HG02623 (cell line): ENCODE data around the gene DTD1.

Source experiments
- ATAC-seq: cut with Tn5 transposase; IDR thresholded peaks from one replicate; pipeline ENCODE4 v1.9.1; 2021; ENCODE audit warnings: moderate library complexity; ENCODE audit not compliant: unreplicated experiment

Gene DTD1

DNA sequence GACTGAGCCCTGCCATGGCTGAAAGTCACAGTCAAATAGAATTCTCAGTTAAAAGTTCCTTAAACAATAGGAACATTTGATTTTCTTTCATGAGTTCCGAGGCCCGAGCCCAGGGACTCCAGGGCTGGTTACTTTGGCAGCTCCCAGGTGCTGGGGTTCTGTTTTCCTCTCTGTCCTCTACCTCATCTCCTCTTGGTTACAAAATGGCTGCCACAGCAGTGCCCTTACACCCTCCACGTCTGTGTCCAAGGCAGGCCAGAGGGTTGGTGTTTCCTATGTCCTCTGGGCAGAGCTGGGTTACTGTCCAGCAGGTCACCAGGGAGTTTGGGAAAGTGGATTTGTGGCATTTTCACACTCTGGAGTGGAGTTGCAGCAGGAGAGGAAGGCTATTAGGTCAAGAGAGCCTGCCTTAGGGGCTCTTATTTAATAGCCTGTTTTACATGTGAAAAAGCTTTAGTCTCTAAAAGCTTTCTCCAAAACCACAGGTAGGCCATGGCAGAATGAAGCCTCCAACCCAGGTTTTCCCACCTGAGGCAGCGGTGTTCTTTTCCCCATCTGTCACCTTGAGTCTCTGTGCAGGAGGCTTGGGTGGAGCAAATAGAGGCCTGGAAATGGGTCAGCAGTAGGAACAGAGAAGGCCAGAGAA lies 111.0 kb downstream of the DTD1 start:
- no peak for ATAC-seq

DNA sequence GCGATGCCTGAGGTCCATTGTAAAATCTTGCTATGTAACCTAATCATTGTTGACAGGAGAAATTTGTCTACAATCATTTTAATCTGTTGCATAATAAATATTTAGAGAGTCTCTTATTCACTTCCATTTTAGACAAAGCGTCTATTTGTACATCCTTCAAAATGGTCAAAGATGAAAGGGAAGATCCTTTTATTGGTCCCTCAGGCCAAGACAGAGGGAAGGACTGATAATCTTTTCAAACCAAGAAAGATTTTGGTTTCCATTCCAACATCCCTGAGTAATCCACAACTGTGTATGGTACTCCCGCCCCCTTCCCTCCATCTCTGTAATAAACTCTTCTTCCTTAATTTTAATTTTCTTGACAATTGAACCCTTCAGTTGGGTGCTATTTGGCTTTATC lies 114.1 kb downstream of the DTD1 start:
- ATAC-seq, result no peak

- no peak for ATAC-seq
These were observed 114.9 kb downstream of the DTD1 start for GRCh38 chr20:18702736-18703135.

- ATAC-seq, result no peak
These were observed 117.6 kb downstream of the DTD1 start for GRCh38 chr20:18705490-18705889.

DNA sequence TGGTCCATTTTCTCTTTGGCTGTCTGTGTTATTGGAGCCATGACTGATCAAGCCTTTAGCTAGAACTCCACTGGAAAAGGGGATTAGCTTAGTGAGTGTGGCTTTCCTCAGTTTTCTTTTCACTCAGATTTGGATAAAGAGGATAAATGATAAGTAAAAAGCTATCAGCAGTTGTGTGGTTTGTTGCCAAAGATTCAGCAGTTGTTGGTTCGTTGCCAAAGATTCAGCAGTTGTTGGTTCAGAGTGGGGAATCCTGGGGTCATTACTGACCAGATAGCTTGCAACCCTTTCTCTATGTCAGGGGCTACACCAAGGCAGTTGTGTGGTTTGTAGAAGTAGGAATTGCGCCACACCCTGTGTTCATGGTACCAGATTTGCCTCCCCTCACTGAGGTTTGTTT lies 118.1 kb downstream of the DTD1 start:
- no peak for ATAC-seq

DNA sequence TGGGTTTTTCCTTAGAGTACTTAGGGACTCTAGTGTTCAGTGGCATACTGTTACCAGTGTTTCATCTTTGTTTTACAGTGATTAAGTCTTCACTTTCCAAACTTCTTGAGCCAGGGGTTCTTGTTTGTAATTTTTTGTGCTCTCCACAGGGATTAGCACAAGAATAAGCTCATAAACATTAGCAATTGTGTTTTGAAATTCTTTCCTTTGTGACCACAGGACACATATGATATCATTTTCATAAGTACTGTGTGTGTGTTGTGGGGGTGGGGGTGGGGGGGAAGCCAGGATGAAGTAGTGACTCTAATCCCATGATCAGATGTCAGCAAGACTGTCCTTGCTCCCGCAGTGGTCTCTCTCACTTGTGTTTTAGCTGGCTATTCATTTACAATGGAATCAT lies 124.3 kb downstream of the DTD1 start:
- no peak for ATAC-seq

DNA sequence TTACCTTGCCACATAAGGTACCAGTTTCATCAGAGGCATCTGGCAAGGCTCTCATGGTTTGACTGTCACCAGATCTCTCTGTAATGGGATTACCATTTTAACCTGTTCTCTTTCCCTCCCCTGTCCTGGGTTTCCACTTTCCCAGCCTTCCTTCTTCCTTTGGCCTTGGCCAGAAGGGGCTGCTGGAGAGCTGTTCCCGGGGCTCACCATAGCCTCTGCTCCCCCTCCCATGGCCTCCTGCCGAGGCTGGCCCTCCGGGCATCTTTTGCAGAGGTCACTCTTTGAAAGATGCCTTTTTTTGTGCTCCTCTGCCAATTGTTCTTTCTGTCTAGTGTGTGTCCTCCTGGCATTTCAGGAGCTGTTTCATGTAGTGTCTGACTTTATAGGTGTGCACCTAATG lies 125.0 kb downstream of the DTD1 start:
- ATAC-seq, result no peak

DNA sequence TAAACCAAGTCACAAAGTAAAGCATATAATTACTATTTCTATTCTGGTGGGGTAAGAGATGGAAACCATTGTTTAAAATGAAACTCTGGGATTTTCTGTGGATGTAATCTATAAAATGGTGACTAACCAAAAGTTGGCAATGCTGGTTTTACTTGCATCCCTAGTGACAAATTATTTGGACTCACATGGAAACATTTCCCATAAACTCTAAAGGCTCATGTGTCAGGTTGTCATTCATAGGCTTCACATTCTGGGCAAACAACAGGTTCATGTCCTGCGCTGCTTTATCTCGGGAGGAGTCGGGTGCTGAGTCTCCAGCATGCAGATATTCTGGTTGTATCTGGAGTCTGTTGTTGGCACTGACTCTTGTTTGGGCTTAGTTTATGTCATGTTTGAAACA lies 127.7 kb downstream of the DTD1 start:
- no peak for ATAC-seq

DNA sequence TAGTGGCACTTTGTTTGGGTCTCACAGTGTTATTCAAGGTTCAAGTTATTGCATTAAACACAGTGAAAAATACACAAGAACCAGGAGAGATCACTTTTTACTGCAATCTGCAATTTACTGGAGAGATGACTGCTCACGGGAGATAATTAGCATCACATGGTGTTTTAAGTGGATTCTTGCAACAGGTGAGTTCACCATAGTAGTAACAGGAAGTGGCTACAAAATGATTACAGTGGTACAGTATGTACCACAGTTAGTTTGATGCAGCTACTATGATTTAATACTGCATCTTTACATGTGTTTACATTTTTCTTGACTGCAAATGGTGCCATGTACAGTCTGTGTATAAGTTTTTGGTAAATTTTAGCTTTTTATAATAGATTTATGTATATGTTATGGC lies 129.2 kb downstream of the DTD1 start:
- no peak for ATAC-seq

DNA sequence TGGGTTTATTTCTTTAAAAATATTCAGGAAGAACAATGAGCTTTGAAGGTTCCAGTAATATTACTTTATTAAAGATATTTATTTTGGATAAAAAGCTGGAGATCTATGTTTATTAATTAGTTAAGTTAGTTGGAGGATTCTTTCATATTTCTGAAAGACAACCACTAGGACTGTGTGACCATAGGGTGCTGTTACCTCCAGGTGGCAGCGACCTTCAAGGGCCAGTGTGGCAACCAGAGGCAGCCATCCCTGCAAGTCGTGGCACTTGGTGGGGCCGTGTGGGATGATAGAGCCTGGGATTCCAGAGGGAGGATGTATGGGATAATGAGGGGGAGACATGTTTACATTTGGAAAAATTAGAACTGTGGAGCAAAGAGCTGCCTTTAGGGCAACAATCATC lies 130.3 kb downstream of the DTD1 start:
- no peak for ATAC-seq

DNA sequence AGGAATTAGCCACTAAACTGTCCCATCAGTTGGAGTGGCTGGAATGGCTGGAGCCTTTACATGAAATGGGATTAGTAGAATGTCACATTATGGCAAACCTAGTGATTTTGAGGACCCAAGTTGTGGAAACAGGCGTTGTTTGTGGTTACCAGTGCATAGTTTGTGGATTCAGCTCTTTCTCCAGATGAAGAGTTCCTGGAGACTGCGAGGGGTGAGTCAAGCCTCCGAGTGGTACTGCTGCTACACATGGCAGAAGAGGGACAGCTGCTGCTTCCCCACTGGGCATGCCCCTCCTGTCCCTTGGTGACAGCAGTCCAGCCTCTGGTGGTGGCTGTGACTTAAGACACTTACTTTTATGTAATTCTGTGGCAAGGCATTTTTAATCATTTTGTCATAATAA lies 131.6 kb downstream of the DTD1 start:
- ATAC-seq, result no peak

GRCh38 chr20:18721551-18722115 lies 133.8 kb downstream of the DTD1 start:
- ATAC-seq, result no peak

- no peak for ATAC-seq
These were observed 134.5 kb downstream of the DTD1 start for GRCh38 chr20:18722371-18722770.

DNA sequence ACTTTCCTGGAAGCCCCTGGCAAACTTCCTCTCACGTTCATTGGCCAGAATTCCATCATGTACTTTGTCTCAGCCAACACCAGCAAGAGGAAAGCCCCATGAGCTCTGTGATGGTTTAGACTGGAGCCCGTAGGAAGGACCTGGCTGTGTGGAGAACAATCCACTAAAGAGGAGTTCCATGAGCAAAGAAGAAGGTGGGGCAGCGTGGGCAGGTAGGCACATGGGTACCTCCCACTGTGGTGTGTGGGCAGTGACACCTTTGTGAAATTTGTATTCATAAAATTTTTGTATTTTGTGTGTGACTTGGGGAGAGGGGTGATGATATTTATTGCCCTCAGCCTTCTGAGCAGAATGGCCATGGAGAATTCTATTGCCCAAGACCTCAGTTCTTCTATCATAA lies 136.2 kb downstream of the DTD1 start:
- no peak for ATAC-seq

GRCh38 chr20:18724788-18725464 lies 137.1 kb downstream of the DTD1 start:
- ATAC-seq, result no peak

- no peak for ATAC-seq
These were observed 139.2 kb downstream of the DTD1 start for GRCh38 chr20:18727032-18727508.

- peak; percentile 92 for ATAC-seq
These were observed 140.5 kb downstream of the DTD1 start for GRCh38 chr20:18728165-18728869.

GRCh38 chr20:18728870-18729224 lies 141.0 kb downstream of the DTD1 start:
- ATAC-seq, result peak; percentile 35

- no peak for ATAC-seq
These were observed 141.5 kb downstream of the DTD1 start for GRCh38 chr20:18729231-18729825.

GRCh38 chr20:18731940-18732339 lies 144.1 kb downstream of the DTD1 start:
- ATAC-seq, result no peak

- no peak for ATAC-seq
These were observed 146.8 kb downstream of the DTD1 start for GRCh38 chr20:18734525-18735189.
